ENCODE data around the gene DLG2.

GRCh38 chr11:85167038-85167437 is 460.1 kb downstream of the DLG2 start:
- TF ChIP-seq POLR2AphosphoS5 (IDR thresholded peaks at IDR 0.05; ENCODE audit: low read depth) (no peak), CTCF (IDR thresholded peaks at IDR 0.05; ENCODE audit: insufficient read depth, low read length) (no peak), REST (IDR thresholded peaks at IDR 0.05; ENCODE audit: insufficient replicate concordance, low read depth) (no peak), SPI1 (IDR thresholded peaks at IDR 0.05; ENCODE audit: borderline replicate concordance, low read depth) (no peak), GABPA (IDR thresholded peaks at IDR 0.05; ENCODE audit: low read depth) (no peak)
